Progenitor cell of endocrine pancreas (in vitro differentiated cells): ENCODE measurements around the gene GSG1L. TPM values are rescaled to one million over a fixed set of nuclear protein-coding genes. Genes with fewer than 3 reads are reported as not detected.

Source experiments
- DNase-seq: peaks from one replicate; pipeline ENCODE4 v3.0.0; 2021; ENCODE audit warnings: low spot score; ENCODE audit not compliant: unreplicated experiment
- H3K27ac Mint-ChIP-seq: 2 replicates; pipeline ENCODE4 v1.8.0; 2021; ENCODE audit warnings: mild to moderate bottlenecking, moderate library complexity, mixed read lengths
- H3K27me3 Mint-ChIP-seq: 2 replicates; pipeline ENCODE4 v1.8.0; 2021; ENCODE audit warnings: mixed read lengths
- H3K36me3 Mint-ChIP-seq: 2 replicates; pipeline ENCODE4 v1.8.0; 2022; ENCODE audit warnings: mixed read lengths; ENCODE audit not compliant: insufficient read depth
- H3K4me1 Mint-ChIP-seq: 2 replicates; pipeline ENCODE4 v1.8.0; 2021; ENCODE audit warnings: low read depth, mixed read lengths
- H3K4me3 Mint-ChIP-seq: 2 replicates; pipeline ENCODE4 v1.8.0; 2021; ENCODE audit warnings: low read depth, mild to moderate bottlenecking, moderate library complexity, mixed read lengths
- H3K9me3 Mint-ChIP-seq: 2 replicates; pipeline ENCODE4 v1.8.0; 2021; ENCODE audit warnings: low read depth, mixed read lengths
- total RNA-seq: library from RNA; stranded (reverse); gene quantifications from 2 replicates; pipeline ENCODE4 v1.2.1, GENCODE V29; 2021
- TF ChIP-seq, protein P1 (sequence below): fragments of 200-600 bp; sonication (generic); IDR thresholded peaks from one replicate; pipeline ENCODE4 v1.5.0; 2021; ENCODE audit warnings: antibody characterized with exemption, mild to moderate bottlenecking; ENCODE audit not compliant: unreplicated experiment

GSG1L gene
- total RNA-seq, 1 donor from 2014 or later = 0.17 TPM

DNA sequence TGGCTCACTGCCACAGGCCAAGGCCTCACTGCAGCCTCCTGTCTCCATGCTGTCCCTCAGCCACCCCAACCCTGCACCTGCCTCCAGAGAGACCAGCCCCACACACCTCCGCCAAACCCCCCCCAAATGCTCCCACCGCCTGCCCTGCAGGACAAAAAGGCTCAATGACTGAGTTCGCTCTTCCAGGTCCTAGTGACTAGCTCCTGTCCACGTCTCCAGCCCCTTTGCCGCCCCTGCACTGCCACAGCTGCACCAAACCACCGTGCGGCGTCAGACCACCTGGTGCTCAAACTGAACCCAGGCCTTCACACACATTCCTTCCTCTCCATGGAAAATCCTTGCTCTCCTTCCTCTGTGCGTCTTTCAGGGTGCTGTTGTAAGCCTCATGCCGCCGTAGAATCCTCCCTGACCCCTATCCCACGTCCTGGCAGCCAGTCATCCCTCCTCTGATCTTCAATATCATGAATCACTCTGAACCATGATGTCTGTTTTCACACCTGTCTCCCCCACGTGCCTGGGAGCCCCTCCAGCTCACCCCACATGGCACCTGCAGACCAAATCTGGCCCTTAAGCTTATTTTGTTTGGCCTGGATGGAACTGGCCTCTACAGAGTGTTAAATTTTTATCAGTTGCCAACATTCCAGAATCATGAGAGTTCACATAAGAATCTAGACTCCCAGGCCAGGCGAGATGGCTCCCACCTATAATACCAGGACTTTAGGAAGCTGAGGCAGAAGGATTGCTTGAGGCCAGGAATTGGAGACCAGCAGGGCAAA lies 4.3 kb upstream of the GSG1L start:
- H3K4me1 Mint-ChIP-seq = no peaks in the 10 kb centered on the region
- H3K4me3 Mint-ChIP-seq = no peak overlapping the region
- no peaks in the 10 kb centered on the region for H3K36me3 Mint-ChIP-seq
- no peak for DNase-seq
- peaks cover 56% of the 10 kb centered on the region for H3K27me3 Mint-ChIP-seq
- TF ChIP-seq, protein P1, sequence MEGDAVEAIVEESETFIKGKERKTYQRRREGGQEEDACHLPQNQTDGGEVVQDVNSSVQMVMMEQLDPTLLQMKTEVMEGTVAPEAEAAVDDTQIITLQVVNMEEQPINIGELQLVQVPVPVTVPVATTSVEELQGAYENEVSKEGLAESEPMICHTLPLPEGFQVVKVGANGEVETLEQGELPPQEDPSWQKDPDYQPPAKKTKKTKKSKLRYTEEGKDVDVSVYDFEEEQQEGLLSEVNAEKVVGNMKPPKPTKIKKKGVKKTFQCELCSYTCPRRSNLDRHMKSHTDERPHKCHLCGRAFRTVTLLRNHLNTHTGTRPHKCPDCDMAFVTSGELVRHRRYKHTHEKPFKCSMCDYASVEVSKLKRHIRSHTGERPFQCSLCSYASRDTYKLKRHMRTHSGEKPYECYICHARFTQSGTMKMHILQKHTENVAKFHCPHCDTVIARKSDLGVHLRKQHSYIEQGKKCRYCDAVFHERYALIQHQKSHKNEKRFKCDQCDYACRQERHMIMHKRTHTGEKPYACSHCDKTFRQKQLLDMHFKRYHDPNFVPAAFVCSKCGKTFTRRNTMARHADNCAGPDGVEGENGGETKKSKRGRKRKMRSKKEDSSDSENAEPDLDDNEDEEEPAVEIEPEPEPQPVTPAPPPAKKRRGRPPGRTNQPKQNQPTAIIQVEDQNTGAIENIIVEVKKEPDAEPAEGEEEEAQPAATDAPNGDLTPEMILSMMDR = no peak
- H3K27ac Mint-ChIP-seq = no peak overlapping the region
- H3K9me3 Mint-ChIP-seq = no peaks in the 10 kb centered on the region

DNA sequence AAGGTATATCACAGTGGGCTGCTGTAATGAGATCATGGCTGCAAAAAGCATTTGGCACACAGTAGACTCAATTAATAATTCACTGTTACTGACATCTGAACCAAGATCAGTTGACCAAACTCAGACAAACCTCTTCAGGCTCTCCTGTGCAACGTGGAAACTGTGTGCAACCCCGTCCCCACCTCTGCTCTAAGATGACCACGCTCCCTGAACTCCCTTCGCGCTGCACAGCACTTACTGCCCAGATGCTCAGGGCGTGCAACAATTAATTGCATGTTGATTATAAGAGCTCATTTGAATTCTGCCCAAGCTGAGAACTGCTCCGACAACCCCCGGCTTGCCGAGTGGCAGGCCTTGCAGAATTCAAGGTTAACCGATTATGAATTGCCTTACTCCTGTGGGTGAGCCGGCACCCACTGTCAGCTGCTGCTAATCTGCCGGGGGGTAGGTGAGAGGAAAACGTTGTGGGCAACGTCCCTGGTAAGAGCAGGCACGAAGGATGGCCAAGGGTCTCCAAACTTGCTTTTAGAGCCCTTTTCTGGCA lies 1.3 kb upstream of the GSG1L start:
- H3K4me3 Mint-ChIP-seq = peak overlapping the region; percentile 35
- H3K9me3 Mint-ChIP-seq = no peaks in the 10 kb centered on the region
- H3K27ac Mint-ChIP-seq = no peak overlapping the region
- peaks cover 68% of the 10 kb centered on the region for H3K27me3 Mint-ChIP-seq
- no peaks in the 10 kb centered on the region for H3K4me1 Mint-ChIP-seq
- TF ChIP-seq, protein P1 = no peak
- no peaks in the 10 kb centered on the region for H3K36me3 Mint-ChIP-seq
- no peak for DNase-seq

DNA sequence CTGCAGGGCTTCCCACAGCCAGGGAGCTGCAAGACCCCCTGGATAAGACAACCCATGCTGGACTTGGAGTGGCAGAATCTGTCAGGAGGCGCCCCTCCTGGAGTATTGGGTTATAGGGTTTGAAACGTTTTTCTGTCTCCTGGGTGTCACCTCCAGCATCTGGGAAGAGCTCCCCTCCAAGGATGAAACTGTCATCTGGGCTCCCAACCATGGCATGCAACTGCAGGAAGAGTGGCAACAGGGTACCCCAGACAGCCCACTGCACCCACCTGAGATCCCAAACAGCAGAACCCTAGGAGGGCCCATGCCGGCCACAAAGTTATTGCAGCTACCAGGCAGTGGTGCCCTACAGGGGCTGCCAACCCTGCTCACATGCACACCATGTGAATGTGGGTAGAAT lies 636 bp upstream of the GSG1L start:
- H3K36me3 Mint-ChIP-seq = no peaks in the 10 kb centered on the region
- H3K27ac Mint-ChIP-seq = no peak overlapping the region
- no peaks in the 10 kb centered on the region for H3K4me1 Mint-ChIP-seq
- H3K9me3 Mint-ChIP-seq = no peaks in the 10 kb centered on the region
- H3K4me3 Mint-ChIP-seq = no peak overlapping the region
- no peak for DNase-seq
- H3K27me3 Mint-ChIP-seq = peaks cover 74% of the 10 kb centered on the region
- TF ChIP-seq, protein P1 = no peak

DNA sequence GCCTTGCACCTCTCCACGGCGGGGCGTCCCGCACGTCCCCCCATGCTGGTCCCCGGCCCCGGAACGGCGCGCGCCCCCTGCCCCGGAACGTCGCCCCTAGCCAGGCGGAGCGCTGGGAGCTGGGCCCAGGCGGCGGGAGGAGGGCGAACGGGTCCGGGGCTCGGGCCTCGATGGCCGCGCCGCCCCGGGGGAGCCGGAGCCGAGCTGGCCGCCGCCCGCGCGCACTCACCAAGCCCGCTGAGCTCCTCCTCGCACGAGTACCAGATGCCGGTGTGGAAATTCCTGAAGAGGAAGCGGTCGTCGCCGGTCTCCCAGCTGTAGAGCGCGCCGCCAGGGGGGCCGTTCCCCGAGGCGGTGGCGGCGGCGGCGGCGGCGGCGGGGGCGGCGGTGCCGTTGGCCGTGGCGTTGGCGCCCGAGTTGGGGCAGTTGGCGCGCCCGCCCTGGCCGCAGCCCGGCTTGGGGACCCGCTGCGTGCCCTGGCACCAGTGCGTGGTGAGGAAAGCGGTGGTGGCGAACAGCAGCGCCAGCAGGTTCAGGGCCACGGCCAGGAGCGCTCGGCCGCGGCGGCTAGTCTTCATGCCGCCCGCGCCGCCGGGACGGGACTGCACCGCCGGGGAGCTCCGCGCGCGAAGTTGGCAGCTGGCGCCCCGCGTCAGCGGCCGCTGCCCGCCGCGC lies 530 bp downstream of the GSG1L start:
- Mint-ChIP-seq H3K9me3 (no peaks in the 10 kb centered on the region), H3K4me1 (no peaks in the 10 kb centered on the region), H3K4me3 (no peak overlapping the region), H3K27ac (no peak overlapping the region), H3K36me3 (no peaks in the 10 kb centered on the region), H3K27me3 (peaks cover 73% of the 10 kb centered on the region)
- TF ChIP-seq, protein P1 = no peak
- no peak for DNase-seq

DNA sequence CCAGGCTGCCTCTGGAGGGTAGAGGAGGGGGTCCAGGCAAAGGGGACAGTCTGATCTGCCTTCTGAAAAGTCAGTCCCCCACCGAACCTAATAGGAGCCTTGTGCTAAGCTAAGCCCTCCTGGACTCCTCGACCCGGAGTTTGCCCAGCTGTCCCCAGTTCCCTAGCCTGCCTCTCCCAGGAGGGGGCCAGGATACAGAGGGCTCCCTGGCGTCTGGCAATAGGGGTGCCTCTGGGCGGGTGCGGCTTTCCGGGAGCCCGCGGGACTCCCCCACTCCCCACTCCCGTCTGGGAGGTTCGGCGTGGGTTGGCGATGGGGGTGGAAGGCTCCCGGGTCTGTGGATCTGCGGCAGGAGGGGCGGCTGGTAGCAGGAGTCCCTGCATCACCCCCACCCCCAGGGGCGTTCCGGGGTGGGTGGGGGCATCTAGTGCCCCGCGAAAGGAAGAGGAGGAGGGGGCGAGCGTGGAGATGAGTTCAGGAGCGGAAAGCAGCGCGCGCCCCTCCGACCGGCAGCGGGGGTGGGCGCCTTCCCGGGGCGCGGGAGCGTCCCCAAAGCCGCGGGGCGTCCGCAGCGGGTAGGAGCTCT lies 1.2 kb downstream of the GSG1L start:
- no peak overlapping the region for H3K27ac Mint-ChIP-seq
- H3K4me1 Mint-ChIP-seq = no peaks in the 10 kb centered on the region
- no peak for DNase-seq
- TF ChIP-seq, protein P1 = no peak
- no peaks in the 10 kb centered on the region for H3K36me3 Mint-ChIP-seq
- H3K9me3 Mint-ChIP-seq = no peaks in the 10 kb centered on the region
- H3K4me3 Mint-ChIP-seq = peak overlapping the region; percentile 24
- H3K27me3 Mint-ChIP-seq = peaks cover 73% of the 10 kb centered on the region
